ENCODE measurements around the gene MEX3D. TPM values are rescaled to one million over a fixed set of nuclear protein-coding genes. Genes with fewer than 3 reads are reported as not detected.

The MEX3D gene
- total and polyA plus RNA-seq, 5 donors: 4.4 to 12.4 (median 11.0) TPM

GRCh38 chr19:1507192-1507660 lies 60.9 kb downstream of the MEX3D start:
- ATAC-seq: no peak
- 70% methylated on average over 23 of the region's 23 CpGs for WGBS
- H3K4me3 ChIP-seq (ENCODE audit: low read length): no peak overlapping the region
- intact Hi-C loops (cut with DNase I): no loop called here
- DNase-seq: peak in 1 of 3 donors; percentile 75
- H3K9me3 ChIP-seq (ENCODE audit: control insufficient read depth, low read length): no peaks in the 10 kb centered on the region
- H3K4me1 ChIP-seq (ENCODE audit: control insufficient read depth, insufficient read depth, low read length): no peaks in the 10 kb centered on the region
- no peaks in the 10 kb centered on the region for H3K27me3 ChIP-seq (ENCODE audit: control insufficient read depth, insufficient read depth)
- no peak overlapping the region for H3K27ac ChIP-seq (ENCODE audit: low read length)

DNA sequence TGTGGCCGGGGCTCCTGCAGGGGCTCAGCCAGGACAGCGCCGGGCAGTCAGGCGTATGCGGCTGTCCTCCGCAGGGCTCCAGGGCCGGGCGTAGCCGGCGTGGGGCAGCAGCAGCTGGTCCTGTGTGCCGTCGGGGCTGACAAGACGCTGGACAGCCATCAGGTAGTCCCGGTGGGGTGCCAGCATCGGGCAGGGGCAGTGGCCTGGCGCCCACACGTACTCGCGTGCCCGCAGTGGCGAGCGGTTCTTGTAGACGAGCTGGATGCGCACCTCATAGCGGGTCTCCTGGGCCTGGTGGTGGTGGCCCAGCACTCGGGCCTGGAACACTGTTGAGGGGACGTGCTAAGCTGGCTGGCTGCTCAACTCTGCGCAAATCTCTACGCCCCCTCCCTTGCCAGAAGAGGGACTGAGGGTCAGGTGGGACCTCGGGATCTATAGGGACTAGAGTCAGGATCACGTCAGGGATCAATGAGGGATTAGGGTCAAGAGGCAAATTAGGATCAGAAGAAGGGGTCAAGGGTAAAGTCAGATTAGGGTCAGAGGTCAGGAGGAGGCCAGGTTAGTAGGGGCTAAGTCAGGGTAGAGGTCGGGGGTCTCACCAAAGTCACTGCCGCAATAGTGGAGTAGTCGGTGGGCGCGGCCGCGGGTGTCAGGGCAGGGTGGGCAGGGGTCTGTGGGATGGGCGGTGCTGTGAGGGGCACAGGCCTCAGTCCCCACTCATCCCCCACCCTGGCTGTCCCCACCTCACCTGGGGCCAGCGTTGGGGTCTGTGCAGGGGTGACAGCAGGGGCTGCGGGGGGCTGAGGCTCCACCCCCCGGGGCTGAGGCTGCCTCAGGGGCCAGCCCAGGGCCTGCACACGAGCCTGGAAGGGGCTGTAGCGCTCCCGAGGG lies 61.9 kb downstream of the MEX3D start:
- intact Hi-C loops (cut with DNase I): no loop called here
- no peak overlapping the region for H3K4me3 ChIP-seq (ENCODE audit: low read length)
- no peaks in the 10 kb centered on the region for H3K27me3 ChIP-seq (ENCODE audit: control insufficient read depth, insufficient read depth)
- WGBS: 90% methylated on average over 45 of the region's 45 CpGs
- no peak overlapping the region for H3K27ac ChIP-seq (ENCODE audit: low read length)
- no peaks in the 10 kb centered on the region for H3K9me3 ChIP-seq (ENCODE audit: control insufficient read depth, low read length)
- ATAC-seq (no peak), DNase-seq (peak in 1 of 3 donors; percentile 68)
- H3K4me1 ChIP-seq (ENCODE audit: control insufficient read depth, insufficient read depth, low read length): no peaks in the 10 kb centered on the region

- Histone ChIP-seq H3K27ac (ENCODE audit: low read length) (no peak overlapping the region), H3K9me3 (ENCODE audit: control insufficient read depth, low read length) (no peaks in the 10 kb centered on the region), H3K27me3 (ENCODE audit: control insufficient read depth, insufficient read depth) (no peaks in the 10 kb centered on the region), H3K4me3 (ENCODE audit: low read length) (no peak overlapping the region), H3K4me1 (ENCODE audit: control insufficient read depth, insufficient read depth, low read length) (no peaks in the 10 kb centered on the region)
- no peak for ATAC-seq
- no peak for DNase-seq
- intact Hi-C loops (cut with DNase I): no loop called here
- 79% methylated on average over 8 of the region's 8 CpGs for WGBS
Observed at GRCh38 chr19:1505012-1505411, 63.1 kb downstream of the MEX3D start.

Other genes with a start within 250 kb of the MEX3D start
- gene NDUFS7, start 184.4 kb downstream of the MEX3D start, total RNA-seq: 100 to 1,000 TPM; 209 to 294 (median 259) TPM
- 437 TPM for gene NDUFS7, start 184.4 kb downstream of the MEX3D start, polyA plus RNA-seq
- 10 to 100 TPM; 49.2 to 76.2 (median 66.4) TPM for gene GAMT, start 166.8 kb downstream of the MEX3D start, total RNA-seq
- gene GAMT, start 166.8 kb downstream of the MEX3D start, polyA plus RNA-seq: 124 TPM
- 10 to 100 TPM; 78.7 to 92.1 (median 85.0) TPM for gene DAZAP1, start 160.7 kb downstream of the MEX3D start, total RNA-seq
- 65.3 TPM for gene DAZAP1, start 160.7 kb downstream of the MEX3D start, polyA plus RNA-seq
- 100 to 1,000 TPM; 635 to 772 (median 696) TPM for gene RPS15, start 129.9 kb downstream of the MEX3D start, total RNA-seq
- gene RPS15, start 129.9 kb downstream of the MEX3D start, polyA plus RNA-seq: 1,857 TPM
- under 1 TPM; 0.45 to 0.88 (median 0.68) TPM for gene APC2, start 118.2 kb downstream of the MEX3D start, total RNA-seq
- gene APC2, start 118.2 kb downstream of the MEX3D start, polyA plus RNA-seq: 0.61 TPM
- gene C19orf25, start 89.1 kb downstream of the MEX3D start, total RNA-seq: 10 to 100 TPM; 14.4 to 19.2 (median 18.1) TPM
- gene C19orf25, start 89.1 kb downstream of the MEX3D start, polyA plus RNA-seq: 23.6 TPM
- 1 to 10 TPM in 3 of 4 donors, under 1 TPM in 1; 0.33 to 2.4 (median 1.4) TPM for gene PCSK4, start 78.0 kb downstream of the MEX3D start, total RNA-seq
- gene PCSK4, start 78.0 kb downstream of the MEX3D start, polyA plus RNA-seq: 1.7 TPM
- gene REEP6, start 77.1 kb downstream of the MEX3D start, total RNA-seq: 1 to 10 TPM; 1.1 to 1.8 (median 1.4) TPM
- 7.5 TPM for gene REEP6, start 77.1 kb downstream of the MEX3D start, polyA plus RNA-seq
- gene ADAMTSL5, start 55.3 kb downstream of the MEX3D start, total RNA-seq: 10 to 100 TPM; 13.6 to 23.7 (median 19.7) TPM
- gene ADAMTSL5, start 55.3 kb downstream of the MEX3D start, polyA plus RNA-seq: 10.9 TPM
- not detected for gene PLK5, start 44.2 kb downstream of the MEX3D start, total RNA-seq
- 0.11 TPM for gene PLK5, start 44.2 kb downstream of the MEX3D start, polyA plus RNA-seq
- 10 to 100 TPM; 45.8 to 63.0 (median 58.9) TPM for gene MBD3, start 24.5 kb upstream of the MEX3D start, total RNA-seq
- gene MBD3, start 24.5 kb upstream of the MEX3D start, polyA plus RNA-seq: 96.2 TPM
- 100 to 1,000 TPM; 639 to 958 (median 854) TPM for gene UQCR11, start 37.1 kb upstream of the MEX3D start, total RNA-seq
- gene UQCR11, start 37.1 kb upstream of the MEX3D start, polyA plus RNA-seq: 472 TPM
- 10 to 100 TPM; 20.1 to 23.6 (median 22.4) TPM for gene TCF3, start 84.3 kb upstream of the MEX3D start, total RNA-seq
- 15.3 TPM for gene TCF3, start 84.3 kb upstream of the MEX3D start, polyA plus RNA-seq
- not detected for gene ONECUT3, start 185.2 kb upstream of the MEX3D start, total RNA-seq
- gene ONECUT3, start 185.2 kb upstream of the MEX3D start, polyA plus RNA-seq: not detected
- 1 to 10 TPM in 3 of 4 donors, under 1 TPM in 1; 0.53 to 1.9 (median 1.5) TPM for gene ATP8B3, start 244.0 kb upstream of the MEX3D start, total RNA-seq
- gene ATP8B3, start 244.0 kb upstream of the MEX3D start, polyA plus RNA-seq: 0.97 TPM

All from right cardiac atrium (tissue), 5 donors.